GM19328 (cell line): ENCODE data around the gene TULP3.
"Not testable (repeated sequence)": the region's sequence is repeated elsewhere in the genome, so short reads cannot be mapped to it uniquely, and the experiment has no call there.

ENCODE experiments used
- ATAC-seq: cut with Tn5 transposase; IDR thresholded peaks from one replicate; pipeline ENCODE4 v1.9.1; 2021; ENCODE audit warnings: mild to moderate bottlenecking, moderate library complexity; ENCODE audit not compliant: unreplicated experiment

The TULP3 gene

GRCh38 chr12:2890388-2891239 lies at the start of gene TULP3:
Gene TULP3, plus strand, starts transcription at chr12:2890891. Its CDS starts 57 bp downstream, at chr12:2890948.
- peak; percentile 98 for ATAC-seq

DNA sequence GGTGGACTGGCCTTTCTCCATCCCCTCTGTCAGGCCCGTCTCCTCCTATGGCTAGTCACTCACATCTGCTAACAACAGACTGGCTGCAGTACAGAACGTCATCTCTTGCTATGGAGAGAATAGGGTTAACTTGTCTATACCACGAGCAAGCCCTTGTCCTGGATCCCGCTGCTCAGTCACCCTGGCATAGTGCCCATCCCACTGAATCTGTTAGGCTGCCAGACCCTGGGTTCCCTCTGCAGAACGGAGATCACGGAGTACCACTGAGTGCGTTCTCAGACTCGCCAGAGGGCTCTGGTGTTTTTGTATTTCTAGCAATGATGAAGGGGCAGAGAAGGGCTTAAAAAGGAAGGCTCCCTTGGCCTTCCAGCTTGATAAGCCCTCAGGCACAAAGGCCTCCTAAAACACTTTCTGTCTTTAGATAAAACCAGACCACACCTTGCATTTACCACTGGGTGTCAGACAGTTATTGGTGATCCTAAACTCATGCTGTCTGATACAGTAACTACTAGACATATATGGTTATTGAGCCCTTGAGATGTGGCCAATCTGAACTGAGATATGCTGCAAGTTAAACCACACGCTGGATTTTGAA lies 49.5 kb upstream of the TULP3 start:
- ATAC-seq, result no peak

- ATAC-seq, result no peak
Measured at GRCh38 chr12:2842948-2843347, 47.7 kb upstream of the TULP3 start.

DNA sequence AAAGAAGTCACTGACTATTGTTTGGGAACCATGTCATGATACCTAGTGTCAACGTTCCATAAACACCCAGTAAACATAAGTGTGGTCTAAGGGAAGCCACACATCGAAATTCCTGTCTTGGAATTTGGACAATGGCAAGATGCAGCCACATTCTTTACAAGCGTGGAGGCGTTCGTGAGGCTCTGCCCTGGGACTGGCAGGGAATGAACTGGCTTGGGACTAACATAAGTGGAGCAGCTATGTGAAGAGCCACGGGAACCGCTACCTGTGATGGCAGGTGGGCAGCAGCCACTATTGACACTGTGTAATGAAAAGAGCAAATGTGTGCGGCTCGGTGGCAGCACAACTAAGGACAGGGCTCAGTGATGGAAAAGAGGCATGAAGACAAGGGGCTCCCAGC lies 45.9 kb upstream of the TULP3 start:
- no peak for ATAC-seq

DNA sequence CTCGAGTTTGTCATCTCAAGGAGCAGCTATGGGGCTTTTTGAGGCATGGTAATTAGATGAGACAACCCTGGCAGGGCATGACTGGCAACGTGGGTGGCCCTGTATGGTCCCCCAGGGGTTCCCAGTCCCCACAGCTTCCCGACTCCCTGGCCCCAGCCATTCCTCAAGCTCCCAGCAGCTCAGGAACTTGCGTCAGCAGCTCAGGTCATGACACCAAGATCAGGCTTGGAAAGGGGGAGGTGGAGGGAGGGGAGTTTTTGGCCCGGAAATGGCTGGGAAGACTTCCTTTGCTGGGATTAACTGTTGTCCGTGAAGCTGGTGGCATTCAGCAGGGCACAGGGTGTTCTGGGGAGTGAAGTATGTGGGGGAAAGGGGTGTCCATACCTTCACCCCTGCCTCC lies 45.4 kb upstream of the TULP3 start:
- no peak for ATAC-seq

DNA sequence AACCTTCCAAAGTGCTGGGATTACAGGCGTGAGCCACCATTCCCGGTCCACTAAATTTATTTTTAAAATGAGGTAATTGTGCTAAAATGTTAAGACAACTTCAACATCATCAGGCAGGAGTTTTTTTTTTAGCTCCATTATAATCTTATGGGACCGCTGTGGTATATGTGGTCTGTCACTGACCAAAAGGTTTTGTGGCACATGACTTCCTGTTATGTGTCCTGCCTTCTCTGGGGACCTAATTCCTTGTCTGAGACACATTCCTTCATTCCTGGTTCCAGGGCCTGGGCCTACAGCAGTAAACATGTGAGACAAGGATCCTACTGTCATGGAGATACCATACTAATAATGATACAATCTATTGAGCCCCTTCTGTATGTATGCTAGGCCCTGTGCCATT lies 38.8 kb upstream of the TULP3 start:
- ATAC-seq, result no peak

DNA sequence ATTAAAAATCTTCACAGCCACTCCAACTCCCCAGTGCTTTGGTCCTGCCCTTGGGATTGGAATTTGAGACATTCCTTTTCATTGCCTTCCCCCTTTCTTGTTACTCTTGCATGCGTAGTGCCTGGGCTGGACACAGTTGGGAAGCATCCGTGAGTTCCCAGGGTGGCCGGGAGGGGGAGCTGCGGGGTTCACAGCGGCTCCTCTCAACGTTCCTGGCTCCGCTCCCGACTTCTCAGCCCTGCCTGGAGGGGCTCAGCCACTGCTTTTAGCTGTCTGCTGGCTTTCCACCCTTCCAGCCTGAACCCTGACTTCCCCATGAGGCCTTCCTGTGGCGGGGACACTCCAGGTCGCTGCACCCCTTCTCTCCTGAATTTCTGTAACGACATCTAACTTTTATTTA lies 37.1 kb upstream of the TULP3 start:
- ATAC-seq, result no peak

DNA sequence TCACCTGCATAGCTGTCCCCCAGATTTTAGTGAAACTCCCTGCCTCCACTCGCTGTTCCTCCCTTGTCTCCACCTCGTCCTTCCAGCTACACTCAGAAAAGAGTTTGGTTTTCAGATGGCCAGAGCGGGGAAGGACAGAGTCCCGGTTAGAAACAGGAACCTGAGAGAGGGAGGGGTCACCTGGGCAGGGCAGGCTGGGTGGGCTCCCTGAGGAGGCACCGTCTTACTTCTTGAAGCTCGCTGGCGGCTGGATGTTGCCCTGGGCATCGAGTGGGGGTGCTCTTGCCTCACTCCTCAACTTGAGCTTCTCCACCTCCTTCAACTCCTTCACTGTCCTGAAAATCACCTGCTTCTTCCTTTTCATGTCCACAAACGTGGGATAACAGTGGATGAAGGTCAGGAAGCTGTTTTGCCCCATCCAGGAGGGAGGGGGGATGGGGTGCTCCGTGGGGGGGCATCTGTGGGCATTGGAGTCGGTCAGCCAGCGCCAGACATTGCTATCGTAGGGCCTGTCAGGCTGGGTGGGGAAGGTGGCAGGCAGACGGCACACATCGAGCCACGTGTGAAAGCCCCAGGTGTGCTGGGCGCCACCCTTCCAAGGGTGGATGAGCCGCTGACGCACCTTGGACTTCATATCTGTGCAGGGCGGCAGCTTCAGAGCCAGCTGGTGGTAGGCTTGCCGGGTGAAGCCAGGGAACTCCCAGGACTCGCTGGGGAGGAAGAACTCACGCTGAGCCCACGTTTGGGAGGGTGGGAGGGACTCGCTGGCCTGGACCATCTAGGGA lies 35.8 kb upstream of the TULP3 start:
- ATAC-seq, result no peak

DNA sequence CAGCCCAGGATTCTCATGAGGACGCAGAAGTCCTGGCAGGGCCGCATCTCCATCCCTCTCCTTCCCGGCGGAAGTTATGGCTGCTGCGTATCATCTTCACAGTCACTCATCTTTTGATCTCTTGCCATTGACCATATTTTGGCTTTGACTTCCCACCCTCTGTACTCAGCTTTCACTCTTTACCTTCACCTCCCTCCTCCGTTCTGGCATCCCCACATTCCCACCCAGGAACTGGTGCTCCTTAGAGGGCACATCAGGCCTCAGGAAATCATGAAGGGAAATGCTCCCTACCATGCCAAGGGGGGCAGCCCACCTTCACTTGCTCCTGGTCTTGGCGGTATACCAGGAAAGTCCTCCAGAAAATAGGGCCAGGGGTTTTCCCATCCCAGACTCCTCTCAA lies 35.1 kb upstream of the TULP3 start:
- no peak for ATAC-seq

DNA sequence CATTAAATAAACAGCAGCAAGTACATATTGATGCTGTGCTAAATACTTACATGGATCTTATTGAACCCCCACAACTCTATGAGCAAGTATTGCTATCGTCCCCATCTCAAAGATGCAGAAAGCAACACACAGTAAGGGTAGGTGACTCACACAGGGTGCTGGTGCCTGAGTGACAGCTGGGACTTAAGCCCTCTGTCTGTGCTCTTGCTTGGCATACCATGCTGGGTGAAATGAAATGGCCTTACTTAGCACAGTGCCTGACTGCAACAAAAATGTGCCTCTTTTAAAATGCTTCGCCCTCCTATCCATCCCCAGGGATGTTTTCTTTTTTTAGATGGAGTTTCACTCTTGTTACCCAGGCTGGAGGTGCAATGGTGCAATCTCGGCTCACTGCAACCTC lies 34.6 kb upstream of the TULP3 start:
- no peak for ATAC-seq

GRCh38 chr12:2857021-2857431 lies 33.7 kb upstream of the TULP3 start, which contains the start of gene TEX52:
Gene TEX52, minus strand, starts transcription at chr12:2857039. Its CDS starts 13 bp downstream, at chr12:2857026.
- no peak for ATAC-seq

DNA sequence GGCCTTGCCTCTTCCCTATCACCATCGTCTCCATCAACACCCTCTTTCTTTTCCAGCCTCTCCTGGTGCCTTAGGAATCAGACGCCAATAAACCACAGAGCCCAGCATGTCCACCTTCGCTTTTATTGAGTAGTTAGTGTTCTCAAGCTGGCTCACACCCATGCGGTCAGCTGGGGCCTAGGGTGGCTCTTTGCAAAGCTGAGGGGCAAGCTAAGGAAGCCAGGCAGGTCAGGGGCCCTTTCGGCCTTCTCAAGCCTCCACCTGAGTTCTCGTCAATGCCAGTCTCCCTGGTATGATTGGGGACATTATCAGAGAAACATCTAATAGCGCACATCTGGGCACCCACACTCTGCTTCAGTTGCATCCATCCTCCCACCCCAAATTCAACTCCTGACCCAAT lies 33.1 kb upstream of the TULP3 start:
- no peak for ATAC-seq

GRCh38 chr12:2858334-2858733 lies 32.4 kb upstream of the TULP3 start:
- ATAC-seq, result no peak

GRCh38 chr12:2858944-2859421 lies 31.7 kb upstream of the TULP3 start:
- ATAC-seq, result no peak

- ATAC-seq, result no peak
Measured at GRCh38 chr12:2860170-2860569, 30.5 kb upstream of the TULP3 start.

DNA sequence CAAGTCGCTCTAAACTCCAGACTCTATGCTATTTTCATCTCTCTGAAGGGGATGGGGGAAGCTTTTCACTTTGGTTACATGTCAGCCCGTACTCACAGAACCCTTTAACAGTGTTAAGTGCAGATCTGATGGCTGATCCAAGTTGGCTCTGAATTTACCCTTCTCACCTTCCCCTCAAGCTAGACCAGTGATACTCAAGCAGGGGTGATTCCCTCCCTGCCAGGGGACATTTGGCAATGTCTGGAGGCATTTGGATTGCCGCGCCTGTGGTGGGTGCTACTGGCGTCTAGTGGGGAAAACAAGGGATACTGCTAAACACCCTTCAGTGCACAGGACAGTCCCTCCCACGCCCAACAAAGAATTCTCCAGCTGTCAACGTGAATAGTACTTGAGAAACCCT lies 27.8 kb upstream of the TULP3 start:
- ATAC-seq, result no peak

- not testable (repeated sequence) for ATAC-seq
Measured at GRCh38 chr12:2863402-2863801, 27.3 kb upstream of the TULP3 start.

GRCh38 chr12:2864198-2864597 lies 26.5 kb upstream of the TULP3 start:
- no peak for ATAC-seq

DNA sequence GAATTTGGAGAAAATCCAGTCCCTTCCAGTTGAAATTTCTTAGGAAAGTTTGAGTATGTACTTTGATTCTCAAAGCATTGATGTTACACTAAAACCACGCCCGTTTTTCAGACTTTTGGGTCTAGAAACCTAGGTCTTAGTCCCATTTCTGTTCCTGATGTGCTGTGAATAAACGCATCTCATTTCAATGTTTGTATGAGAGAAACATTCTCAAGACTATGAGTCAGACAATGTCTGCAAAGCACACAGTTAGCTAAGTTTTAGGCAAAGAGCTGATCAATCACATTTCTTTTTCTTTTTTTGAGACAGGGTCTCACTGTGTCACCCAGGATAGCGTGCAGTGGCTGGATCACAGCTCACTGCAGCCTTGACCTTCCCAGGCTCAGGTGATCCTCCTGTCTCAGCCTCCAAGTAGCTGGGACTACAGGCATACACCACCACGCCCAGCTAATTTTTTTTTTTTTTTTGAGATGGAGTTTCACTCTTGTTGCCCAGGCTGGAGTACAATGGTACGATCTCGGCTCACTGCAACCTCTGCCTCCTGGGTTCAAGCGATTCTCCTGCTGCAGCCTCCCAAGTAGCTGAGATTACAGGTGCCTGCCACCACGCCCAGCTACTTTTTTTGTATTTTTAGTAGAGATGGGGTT lies 21.6 kb upstream of the TULP3 start:
- not testable (repeated sequence) for ATAC-seq

DNA sequence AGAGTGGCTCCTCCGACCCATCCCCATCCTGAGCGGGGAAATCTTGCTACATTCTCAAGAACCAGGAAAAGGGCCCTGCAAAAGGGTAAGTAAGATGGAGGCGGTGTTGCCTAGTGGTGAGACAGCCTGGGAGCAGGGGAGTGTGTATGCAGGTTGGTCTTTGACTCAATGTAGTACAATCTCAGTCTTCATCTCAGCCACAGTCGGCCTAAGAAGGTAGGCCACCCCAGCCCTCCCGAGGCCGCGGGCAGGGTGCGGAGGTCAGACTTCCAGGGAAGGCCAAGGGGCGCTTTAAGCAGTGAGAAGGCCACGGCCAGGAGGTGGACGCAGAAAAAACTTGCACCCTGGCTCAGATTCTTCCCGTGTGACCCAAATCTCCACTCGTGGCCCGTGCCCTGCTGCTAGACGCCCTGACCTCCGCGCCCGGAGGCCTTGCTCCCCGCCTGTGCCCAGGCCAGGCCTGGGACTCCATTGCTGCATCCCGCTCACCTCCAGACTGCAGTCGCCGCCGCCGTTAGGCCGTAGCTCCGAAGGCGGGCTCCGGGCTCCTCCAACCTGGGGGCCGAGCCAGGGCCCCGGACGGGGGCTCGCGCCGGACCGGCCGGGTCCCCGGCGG lies 14.2 kb upstream of the TULP3 start:
- ATAC-seq, result peak; percentile 33
